DND-41 (cell line): Measurements from ENCODE around the gene TEX13B.

ENCODE experiments used
- CTCF ChIP-seq: IDR thresholded peaks from 2 replicates; pipeline ENCODE4 v1.5.1; 2012; ENCODE audit warnings: borderline replicate concordance, low read length, moderate library complexity, mild to moderate bottlenecking; ENCODE audit not compliant: poor library complexity, severe bottlenecking; ENCODE audit errors: extremely low read depth
- EZH2 ChIP-seq: IDR thresholded peaks from 3 replicates; pipeline ENCODE4 v1.6.1; 2012; ENCODE audit warnings: borderline replicate concordance, low read depth, mild to moderate bottlenecking, moderate library complexity, low read length, inconsistent platforms; ENCODE audit not compliant: severe bottlenecking

GRCh38 chrX:107935200-107935599 lies 47.0 kb downstream of the TEX13B start:
- TF ChIP-seq CTCF (no peak), EZH2 (no peak)
